Esophagus squamous epithelium (tissue), 4 donors: ENCODE data around the gene KCNK1.

Experiments
- CTCF ChIP-seq, 6 experiments: fragments of 450-650 bp in 4 of 6; fragments of 200-600 bp in 2 of 6; sonication (generic) in 2 of 6; IDR thresholded peaks; one replicate each; pipeline ENCODE4 v1.5.1; 2016 to 2019; ENCODE audit warnings: antibody characterized with exemption in 6 of 6, mild to moderate bottlenecking in 4 of 6, moderate library complexity in 4 of 6
- POLR2A ChIP-seq, 4 donors: fragments of 450-650 bp; IDR thresholded peaks; one replicate each; pipeline ENCODE4 v1.6.1; 2017; ENCODE audit warnings: antibody characterized with exemption in 4 of 4, mild to moderate bottlenecking in 4 of 4, moderate library complexity in 3 of 4

GRCh38 chr1:233673947-233674431, 60.1 kb downstream of the KCNK1 start:
- TF ChIP-seq CTCF (IDR thresholded peaks at IDR 0.05) = no peak
- no peak for TF ChIP-seq POLR2A (IDR thresholded peaks at IDR 0.05)
